Eye (tissue), 1 donor: ENCODE measurements around the gene MZT1.

Experiments used
- DNase-seq: peaks from one replicate; pipeline ENCODE4 v3.0.0-alpha.2; 2015

The MZT1 gene

GRCh38 chr13:72678312-72678711 is 49.1 kb downstream of the MZT1 start:
- peak; percentile 11 for DNase-seq

GRCh38 chr13:72677431-72677830 is 50.0 kb downstream of the MZT1 start:
- DNase-seq = no peak

- DNase-seq = no peak
Measured at GRCh38 chr13:72666391-72666790, 61.0 kb downstream of the MZT1 start.

GRCh38 chr13:72662548-72662947 is 64.9 kb downstream of the MZT1 start:
- no peak for DNase-seq
